Stimulated activated CD4-positive, alpha-beta T cell treated with anti-CD3 and anti-CD28 coated beads, Interleukin-4, amount 100 ng/mL, for 24 hours (primary cell): ENCODE data around the gene ZNF101.

Source experiments
- DNase-seq: peaks from one replicate; pipeline ENCODE4 v3.0.0-alpha.2; 2020

ZNF101 gene

GRCh38 chr19:19721896-19722295 lies 53.3 kb downstream of the ZNF101 start:
- no peak for DNase-seq

GRCh38 chr19:19732579-19733501 lies 64.2 kb downstream of the ZNF101 start, which contains the start of gene ZNF14:
ZNF14 (minus strand) TSS chr19:19733112; CDS start chr19:19732958, 154 bp downstream.
- DNase-seq, result peak; percentile 95
